Tibial nerve (tissue), 3 donors: ENCODE measurements around the gene HRH3.

Experiments
- CTCF ChIP-seq, 5 experiments: fragments of 200-600 bp in 3 of 5; fragments of 450-650 bp in 2 of 5; sonication (generic) in 3 of 5; IDR thresholded peaks; one replicate each; pipeline ENCODE4 v1.5.1; 2016 to 2019; ENCODE audit warnings: antibody characterized with exemption in 5 of 5, mild to moderate bottlenecking in 3 of 5, moderate library complexity in 2 of 5
- POLR2A ChIP-seq, 2 donors: fragments of 450-650 bp; IDR thresholded peaks; one replicate each; pipeline ENCODE4 v1.6.1; 2017; ENCODE audit warnings: antibody characterized with exemption in 2 of 2, mild to moderate bottlenecking in 2 of 2, moderate library complexity in 2 of 2

GRCh38 chr20:62269378-62269777 lies 49.3 kb upstream of the HRH3 start:
- TF ChIP-seq CTCF (IDR thresholded peaks at IDR 0.05) = no peak
- no peak for TF ChIP-seq POLR2A (IDR thresholded peaks at IDR 0.05)
